Keratinocyte (primary cell): ENCODE results near the gene PLEKHS1. TPM values are rescaled to one million over a fixed set of nuclear protein-coding genes. Genes with fewer than 3 reads are reported as not detected.

Experiments
- DNase-seq: peaks from one replicate; pipeline ENCODE4 v3.0.0-alpha.2; 2011; ENCODE audit warnings: low read depth, missing footprints, low spot score
- FAIRE-seq: peaks from 2 replicates; lab custom pipeline; 2011; peaks lifted over from hg19 to GRCh38; lab: Jason Lieb, UNC
- H2AFZ ChIP-seq: 2 replicates; pipeline ENCODE4 v1.6.0; 2012; ENCODE audit warnings: low read length, control low read depth, inconsistent platforms; ENCODE audit not compliant: control insufficient read depth
- H3K27ac ChIP-seq: 2 replicates; pipeline ENCODE4 v1.5.1; 2011; ENCODE audit warnings: low read length; ENCODE audit not compliant: control insufficient read depth, insufficient read depth
- H3K27me3 ChIP-seq: 3 replicates; pipeline ENCODE4 v1.6.0; 2011; ENCODE audit warnings: low read length; ENCODE audit not compliant: control insufficient read depth, insufficient read depth; ENCODE audit errors: extremely low read depth
- H3K36me3 ChIP-seq, 2 experiments: 2 replicates in 1 of 2; 3 replicates in 1 of 2; pipeline ENCODE4 v1.5.1; 2011; ENCODE audit warnings: low read length in 2 of 2, mild to moderate bottlenecking in 1 of 2; ENCODE audit not compliant: control insufficient read depth in 2 of 2, insufficient read depth in 2 of 2; ENCODE audit errors: extremely low read depth in 1 of 2
- H3K4me1 ChIP-seq: 3 replicates; pipeline ENCODE4 v1.5.1; 2011; ENCODE audit warnings: low read length; ENCODE audit not compliant: control insufficient read depth, insufficient read depth; ENCODE audit errors: extremely low read depth
- H3K4me2 ChIP-seq: 3 replicates; pipeline ENCODE4 v1.6.0; 2011; ENCODE audit warnings: low read depth, low read length; ENCODE audit not compliant: control insufficient read depth, insufficient read depth; ENCODE audit errors: extremely low read depth
- H3K4me3 ChIP-seq, 3 experiments: fragments of 200-600 bp in 1 of 3; sonication (generic) in 1 of 3; 2 replicates in 2 of 3; 3 replicates in 1 of 3; pipeline ENCODE4 v1.5.1; 2011 to 2016; ENCODE audit warnings: low read length in 3 of 3, mild to moderate bottlenecking in 3 of 3, control low read depth in 2 of 3, inconsistent platforms in 1 of 3, low read depth in 1 of 3, mixed read lengths in 1 of 3, mixed run types in 1 of 3, moderate library complexity in 1 of 3; ENCODE audit not compliant: control insufficient read depth in 2 of 3, insufficient read depth in 2 of 3; ENCODE audit errors: extremely low read depth in 1 of 3
- H3K79me2 ChIP-seq: 2 replicates; pipeline ENCODE4 v1.6.0; 2012; ENCODE audit warnings: low read length; ENCODE audit not compliant: control insufficient read depth, insufficient read depth
- H3K9ac ChIP-seq: 3 replicates; pipeline ENCODE4 v1.6.0; 2011; ENCODE audit warnings: low read length; ENCODE audit not compliant: control insufficient read depth, insufficient read depth; ENCODE audit errors: extremely low read depth
- H3K9me1 ChIP-seq: 3 replicates; pipeline ENCODE4 v1.6.0; 2011; ENCODE audit warnings: low read length; ENCODE audit not compliant: control insufficient read depth, insufficient read depth; ENCODE audit errors: extremely low read depth
- H3K9me3 ChIP-seq: 2 replicates; pipeline ENCODE4 v1.5.1; 2012; ENCODE audit warnings: low read depth, low read length; ENCODE audit not compliant: control insufficient read depth
- H4K20me1 ChIP-seq: 3 replicates; pipeline ENCODE4 v1.6.0; 2011; ENCODE audit warnings: low read length; ENCODE audit not compliant: control insufficient read depth, insufficient read depth; ENCODE audit errors: extremely low read depth
- EZH2 ChIP-seq: IDR thresholded peaks from one replicate; pipeline ENCODE4 v1.6.1; 2012; ENCODE audit warnings: inconsistent platforms, mild to moderate bottlenecking, low read length, moderate library complexity
- dilution Hi-C: fragments of 300-500 bp; cut with MboI; formaldehyde crosslinking; loops from one replicate; pipeline ENCODE4 v1.7.0; 2020; ENCODE audit warnings: low sequenced_read_pairs; ENCODE audit not compliant: extremely low pct_ligation_motif_present
- polyA plus RNA-seq, 5 experiments: library from polyadenylated mRNA; depleted of rRNA in 3 of 5; stranded (reverse) in 3 of 5; stranded (forward) in 1 of 5; unstranded in 1 of 5; fragments of >200 nt; gene quantifications; 1 replicate in 1 of 5; 2 replicates in 3 of 5; 3 replicates in 1 of 5; pipeline versions ENCODE4 v1.2.1 to v1.2.3, GENCODE V29; 2011 to 2012; ENCODE audit warnings: missing spikeins in 2 of 5, low read depth in 1 of 5, low replicate concordance in 1 of 5
- TF ChIP-seq, protein P1 (sequence below), 3 experiments: IDR thresholded peaks in 1 of 3; conservative IDR thresholded peaks in 1 of 3; optimal IDR thresholded peaks in 1 of 3; 2 replicates in 2 of 3; 3 replicates in 1 of 3; pipeline versions ENCODE3 to v1.5.1; 2011; ENCODE audit warnings: low read length in 3 of 3, mild to moderate bottlenecking in 3 of 3, moderate library complexity in 2 of 3, control low read depth in 1 of 3, inconsistent platforms in 1 of 3; ENCODE audit not compliant: insufficient read depth in 2 of 3; ENCODE audit errors: extremely low read depth in 1 of 3

Gene PLEKHS1
- polyA plus RNA-seq, 1 donor (not counting 4 experiments of a cell fraction or from before 2014, with no cell fraction given): not detected

DNA sequence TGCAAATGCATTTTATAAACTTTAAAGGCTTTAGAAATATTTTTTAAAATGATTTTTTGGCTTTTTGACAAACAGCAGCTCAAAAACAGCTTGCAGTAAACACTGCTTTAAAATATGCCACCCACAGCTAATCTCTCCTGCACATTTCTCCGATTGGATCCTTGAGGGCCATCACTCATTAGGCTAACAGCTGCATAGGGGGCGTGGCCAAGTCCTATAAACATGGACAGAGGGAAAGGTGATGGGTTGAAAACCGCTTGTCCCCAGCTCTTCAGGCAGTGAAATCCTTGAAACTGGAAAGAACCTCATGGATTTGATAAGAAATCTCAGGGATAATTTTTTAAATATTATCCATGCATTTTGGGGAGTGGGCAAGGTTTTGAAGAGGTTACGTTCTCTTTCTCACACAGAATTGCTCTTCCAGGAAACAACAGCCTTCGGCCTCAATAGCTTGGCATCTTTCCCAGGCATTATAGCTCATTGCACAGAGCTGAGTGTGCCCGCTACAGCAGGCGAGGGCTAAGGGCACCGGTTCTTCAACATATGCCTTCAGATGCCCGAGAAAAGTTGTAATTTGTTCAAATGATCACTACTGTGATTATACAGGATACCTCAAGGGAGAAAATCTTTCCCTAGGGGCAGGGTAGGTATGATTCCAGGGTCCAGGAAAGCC, 1.7 kb downstream of the PLEKHS1 start:
- no peak overlapping the region for H3K4me2 ChIP-seq
- H3K4me3 ChIP-seq: no peak overlapping the region
- no peak for FAIRE-seq
- DNase-seq: no peak
- TF ChIP-seq EZH2: no peak
- TF ChIP-seq, protein P1, sequence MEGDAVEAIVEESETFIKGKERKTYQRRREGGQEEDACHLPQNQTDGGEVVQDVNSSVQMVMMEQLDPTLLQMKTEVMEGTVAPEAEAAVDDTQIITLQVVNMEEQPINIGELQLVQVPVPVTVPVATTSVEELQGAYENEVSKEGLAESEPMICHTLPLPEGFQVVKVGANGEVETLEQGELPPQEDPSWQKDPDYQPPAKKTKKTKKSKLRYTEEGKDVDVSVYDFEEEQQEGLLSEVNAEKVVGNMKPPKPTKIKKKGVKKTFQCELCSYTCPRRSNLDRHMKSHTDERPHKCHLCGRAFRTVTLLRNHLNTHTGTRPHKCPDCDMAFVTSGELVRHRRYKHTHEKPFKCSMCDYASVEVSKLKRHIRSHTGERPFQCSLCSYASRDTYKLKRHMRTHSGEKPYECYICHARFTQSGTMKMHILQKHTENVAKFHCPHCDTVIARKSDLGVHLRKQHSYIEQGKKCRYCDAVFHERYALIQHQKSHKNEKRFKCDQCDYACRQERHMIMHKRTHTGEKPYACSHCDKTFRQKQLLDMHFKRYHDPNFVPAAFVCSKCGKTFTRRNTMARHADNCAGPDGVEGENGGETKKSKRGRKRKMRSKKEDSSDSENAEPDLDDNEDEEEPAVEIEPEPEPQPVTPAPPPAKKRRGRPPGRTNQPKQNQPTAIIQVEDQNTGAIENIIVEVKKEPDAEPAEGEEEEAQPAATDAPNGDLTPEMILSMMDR (optimal IDR thresholded peaks at IDR 0.05 in 1 of 3, IDR thresholded peaks at IDR 0.05 in 1 of 3, conservative IDR thresholded peaks at IDR 0.05 in 1 of 3; ENCODE audit: extremely low read depth in 1 of 3, insufficient read depth in 2 of 3, low read length in 3 of 3): no peak
- H3K36me3 ChIP-seq: no peaks in the 10 kb centered on the region
- no peak overlapping the region for H2AFZ ChIP-seq
- no peaks in the 10 kb centered on the region for H3K4me1 ChIP-seq
- no peak overlapping the region for H3K27ac ChIP-seq
- H3K9ac ChIP-seq: no peak overlapping the region
- H3K9me1 ChIP-seq: no peaks in the 10 kb centered on the region
- no peaks in the 10 kb centered on the region for H3K79me2 ChIP-seq
- no peaks in the 10 kb centered on the region for H3K27me3 ChIP-seq
- H3K9me3 ChIP-seq: no peaks in the 10 kb centered on the region
- no peaks in the 10 kb centered on the region for H4K20me1 ChIP-seq
- dilution Hi-C loops: no loop called here

DNA sequence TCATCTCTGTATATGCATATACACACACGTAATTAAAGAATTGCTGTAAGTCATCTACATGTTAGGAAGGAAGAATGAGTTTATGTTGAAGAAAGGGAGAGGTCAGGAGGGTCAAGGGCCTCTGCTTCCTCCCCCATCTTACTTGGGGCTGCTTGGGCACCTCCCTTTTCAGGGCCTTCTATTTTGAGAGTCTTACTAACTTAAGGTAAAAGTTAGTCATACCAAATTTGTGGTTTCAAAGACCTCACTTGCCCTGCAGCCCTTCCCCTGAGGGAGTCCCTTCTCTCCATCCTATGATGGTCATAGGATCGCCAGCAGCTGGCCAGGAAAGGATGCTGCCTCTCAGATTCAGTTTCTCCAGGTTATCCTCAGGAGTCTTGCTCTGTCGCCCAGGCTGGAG, 2.6 kb downstream of the PLEKHS1 start:
- FAIRE-seq (no peak), DNase-seq (no peak)
- no peak overlapping the region for H3K9ac ChIP-seq
- no peaks in the 10 kb centered on the region for H3K27me3 ChIP-seq
- dilution Hi-C loops: no loop called here
- H3K4me3 ChIP-seq: no peak overlapping the region
- H3K36me3 ChIP-seq: no peaks in the 10 kb centered on the region
- H3K9me1 ChIP-seq: no peaks in the 10 kb centered on the region
- H3K4me1 ChIP-seq: no peaks in the 10 kb centered on the region
- no peaks in the 10 kb centered on the region for H3K9me3 ChIP-seq
- H2AFZ ChIP-seq: no peak overlapping the region
- TF ChIP-seq, protein P1 (optimal IDR thresholded peaks at IDR 0.05 in 1 of 3, IDR thresholded peaks at IDR 0.05 in 1 of 3, conservative IDR thresholded peaks at IDR 0.05 in 1 of 3; ENCODE audit: extremely low read depth in 1 of 3, insufficient read depth in 2 of 3, low read length in 3 of 3): no peak
- TF ChIP-seq EZH2: no peak
- no peak overlapping the region for H3K4me2 ChIP-seq
- no peaks in the 10 kb centered on the region for H3K79me2 ChIP-seq
- no peaks in the 10 kb centered on the region for H4K20me1 ChIP-seq
- H3K27ac ChIP-seq: no peak overlapping the region
